LHCN-M2 (cell line): ENCODE data around the gene CMTM8. TPM values are rescaled to one million over a fixed set of nuclear protein-coding genes. Genes with fewer than 3 reads are reported as not detected.

ENCODE experiments used
- DNase-seq: peaks from one replicate; pipeline ENCODE4 v3.0.0-alpha.2; 2012; ENCODE audit warnings: low read depth
- total RNA-seq: library from RNA; depleted of rRNA; stranded (reverse); fragments of >200 nt; gene quantifications from 2 replicates; pipeline ENCODE4 v1.2.3, GENCODE V29; 2014

The CMTM8 gene
- total RNA-seq, 1 experiment from 2014 or later: 7.1 TPM

DNA sequence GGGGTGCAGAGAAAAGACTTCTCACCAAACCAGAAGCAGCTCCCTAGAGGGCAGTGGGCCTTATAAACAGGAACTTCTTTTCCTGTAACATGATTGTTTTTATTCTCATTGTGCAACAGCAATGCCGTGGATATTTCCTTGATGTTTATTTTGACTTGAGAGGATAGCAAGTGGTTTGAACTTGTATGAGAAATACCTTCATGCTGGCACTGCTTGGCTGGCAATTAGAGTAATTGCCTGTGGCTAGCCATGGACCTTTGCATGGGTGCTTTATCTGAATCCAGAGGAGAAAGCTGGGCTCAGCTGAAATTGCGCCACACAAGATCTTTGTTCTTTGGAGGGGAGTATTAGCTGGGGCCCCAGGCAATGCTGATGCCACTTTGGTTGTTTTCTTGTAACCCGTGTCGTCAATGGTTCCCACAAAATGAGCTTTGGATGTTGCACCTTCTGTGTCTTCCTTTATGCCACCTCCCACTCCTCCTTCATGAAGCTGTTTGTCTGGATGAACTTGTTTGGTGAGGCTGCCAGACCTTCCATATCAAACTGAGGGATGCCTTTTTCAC is 37.9 kb downstream of the CMTM8 start:
- peak; percentile 58 for DNase-seq

GRCh38 chr3:32278714-32279113 is 40.2 kb downstream of the CMTM8 start:
- peak; percentile 57 for DNase-seq

- DNase-seq: no peak
Measured at GRCh38 chr3:32280262-32280910, 41.9 kb downstream of the CMTM8 start.

- DNase-seq: no peak
Measured at GRCh38 chr3:32281570-32282106, 43.2 kb downstream of the CMTM8 start.

DNA sequence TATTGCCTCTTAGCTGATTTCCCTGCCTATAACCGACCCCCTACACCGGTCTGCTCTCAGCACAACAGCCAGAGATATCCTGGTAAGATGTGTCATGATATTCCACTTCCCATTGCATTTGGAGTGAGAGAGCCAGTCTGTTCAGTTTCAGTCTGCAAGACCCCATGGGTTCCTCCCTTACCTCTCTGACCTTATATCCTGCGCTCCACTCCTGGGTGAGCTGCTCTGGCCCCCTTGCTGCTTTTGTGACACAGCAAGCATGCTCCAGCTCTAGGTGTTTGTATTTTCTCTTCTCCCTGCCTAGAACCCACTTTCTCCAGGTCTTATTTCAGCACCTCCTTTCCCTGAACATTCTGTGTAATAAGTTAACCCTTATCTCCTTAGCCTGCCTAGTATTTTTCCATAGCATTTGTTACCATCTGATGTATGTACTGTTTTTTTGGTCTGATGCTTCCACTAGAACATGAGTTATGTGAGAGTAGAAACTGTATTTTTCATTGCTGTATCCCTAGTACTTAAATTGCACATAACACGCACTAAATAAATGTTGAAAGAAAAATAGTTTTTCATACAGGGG is 44.2 kb downstream of the CMTM8 start:
- DNase-seq: no peak

DNA sequence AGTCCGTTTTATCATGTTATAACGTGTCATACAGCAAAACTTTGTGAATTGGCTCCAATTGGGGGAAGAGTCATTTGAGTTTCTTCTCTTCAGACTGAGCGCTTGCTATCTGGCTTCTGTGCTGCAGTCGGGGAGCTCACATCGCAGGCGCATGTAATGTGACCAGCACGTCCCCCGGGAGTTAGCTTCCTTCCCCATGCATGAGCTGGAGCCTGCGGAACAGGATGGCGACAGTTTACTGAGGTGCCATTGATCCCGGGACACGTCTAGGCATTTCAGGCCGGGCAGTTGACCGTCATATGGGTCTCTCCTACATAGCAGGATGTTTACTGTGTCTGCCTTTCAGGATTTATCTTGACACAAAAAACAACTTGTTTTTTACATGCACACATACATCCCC is 44.8 kb downstream of the CMTM8 start:
- no peak for DNase-seq

DNA sequence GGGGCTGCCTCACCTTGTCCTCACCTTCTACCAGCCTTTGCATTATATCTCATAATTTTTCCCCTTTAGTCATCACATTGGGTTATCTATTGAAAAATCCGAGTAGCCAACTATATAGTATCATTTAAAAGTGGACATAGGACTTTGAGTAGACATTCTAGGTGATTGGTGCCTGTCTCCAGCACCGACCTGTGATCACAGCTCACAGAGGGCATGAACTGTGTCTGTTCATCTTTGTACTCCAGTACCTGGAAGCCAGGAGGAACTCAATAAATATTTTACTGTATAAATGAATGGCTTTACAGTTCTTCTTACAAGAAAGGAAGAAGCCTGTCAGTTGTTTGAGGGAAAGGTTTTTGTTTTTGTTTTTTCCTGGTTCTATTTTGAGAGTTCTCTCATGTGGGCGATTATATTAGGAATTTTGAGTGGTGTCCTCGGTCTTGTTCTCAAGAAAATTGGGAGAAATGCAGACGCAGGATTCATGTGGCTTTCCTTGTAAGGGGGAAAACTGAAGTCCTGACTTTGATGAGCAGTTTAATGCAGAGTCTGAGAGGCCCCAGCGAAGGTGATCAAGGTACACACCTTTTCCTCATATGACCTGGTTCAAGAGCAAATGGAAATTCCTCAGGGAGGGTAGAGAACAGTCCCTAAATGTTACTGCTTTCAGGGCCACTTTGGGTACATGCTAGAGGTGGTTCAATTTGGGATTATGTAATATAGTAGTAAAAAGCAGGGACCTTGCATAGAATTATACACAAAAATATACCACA is 46.1 kb downstream of the CMTM8 start:
- DNase-seq: no peak

DNA sequence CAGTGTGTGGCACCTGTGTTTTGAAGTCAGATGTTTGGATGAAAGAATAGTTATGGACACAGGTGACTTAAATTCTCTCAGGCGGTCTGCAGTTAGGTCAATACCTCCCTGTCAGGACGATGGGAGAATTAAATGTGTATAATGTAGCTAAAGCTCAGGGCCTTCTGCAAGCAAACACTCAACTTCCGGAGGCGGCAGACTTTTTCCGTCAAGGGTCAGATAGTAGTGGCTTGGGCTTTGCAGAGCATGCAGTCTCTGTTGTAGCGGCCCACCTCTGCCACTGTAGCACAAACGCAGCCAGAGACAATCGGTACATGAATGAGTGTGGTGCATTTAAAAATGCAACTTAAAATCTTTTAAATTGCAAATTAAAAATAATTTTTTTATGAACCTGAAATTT is 47.4 kb downstream of the CMTM8 start:
- no peak for DNase-seq

GRCh38 chr3:32288819-32289218 is 50.3 kb downstream of the CMTM8 start:
- DNase-seq: no peak

GRCh38 chr3:32290619-32291018 is 52.1 kb downstream of the CMTM8 start:
- DNase-seq: no peak

- DNase-seq: no peak
Measured at GRCh38 chr3:32292085-32292796, 53.8 kb downstream of the CMTM8 start.

GRCh38 chr3:32293903-32294302 is 55.4 kb downstream of the CMTM8 start:
- DNase-seq: no peak

GRCh38 chr3:32296251-32297204 is 58.0 kb downstream of the CMTM8 start:
- peak; percentile 51 for DNase-seq

DNA sequence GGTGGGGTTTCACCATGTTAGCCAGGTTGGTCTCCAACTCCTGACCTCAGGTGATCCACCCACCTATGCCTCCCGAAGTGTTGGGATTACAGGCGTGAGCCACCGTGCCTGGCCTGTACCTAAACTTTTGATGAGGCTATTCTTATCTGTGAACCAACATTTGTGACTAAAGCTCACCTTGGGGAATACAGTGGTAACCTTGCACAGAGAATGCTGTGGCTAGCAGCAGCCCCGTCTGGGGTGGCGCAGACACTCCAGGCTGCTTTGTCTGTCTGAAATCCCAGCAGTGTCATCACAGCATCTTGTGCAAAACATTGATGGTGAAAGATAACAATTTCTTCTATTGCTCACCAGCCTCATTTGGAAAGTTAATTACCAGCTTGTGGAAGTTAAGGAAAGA is 58.9 kb downstream of the CMTM8 start:
- DNase-seq: no peak

GRCh38 chr3:32301426-32301825 is 62.9 kb downstream of the CMTM8 start:
- no peak for DNase-seq

DNA sequence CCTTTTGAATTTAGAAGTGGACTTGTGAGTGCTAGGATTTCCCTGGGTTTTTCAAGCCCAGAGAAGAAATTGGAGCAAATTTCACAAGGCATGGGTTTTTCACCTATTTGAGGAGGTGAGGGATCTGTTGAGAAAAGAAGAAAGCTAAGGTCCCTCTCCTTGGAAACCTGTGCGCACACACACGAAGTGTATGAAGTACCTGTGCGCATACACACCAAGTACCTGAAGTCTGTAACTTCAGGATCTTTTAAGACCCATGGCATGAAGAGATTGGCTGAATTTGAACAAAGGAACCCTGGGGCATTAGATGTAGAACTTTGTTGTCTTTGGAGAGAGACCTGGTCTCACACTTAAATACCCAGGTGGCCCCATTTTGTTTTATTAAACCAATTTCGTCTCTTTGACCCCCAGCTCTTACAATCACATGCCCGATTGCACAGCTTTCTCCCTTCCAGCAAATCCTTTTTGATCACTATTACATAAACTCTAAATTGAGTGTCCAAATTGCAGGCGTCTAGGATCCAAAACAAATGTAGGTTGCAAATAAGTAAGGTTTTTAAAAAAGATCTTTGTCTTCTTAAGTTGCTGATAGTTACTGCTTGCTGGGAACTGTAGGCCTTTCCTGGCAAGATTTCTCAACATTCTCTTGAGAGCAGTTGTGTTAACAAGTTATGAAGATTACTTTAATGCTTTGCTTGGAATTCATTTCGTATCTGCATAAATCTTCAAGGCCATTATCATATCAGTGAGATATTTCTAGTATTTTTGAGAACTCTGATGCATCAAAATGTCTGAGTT is 64.3 kb downstream of the CMTM8 start:
- DNase-seq: no peak

DNA sequence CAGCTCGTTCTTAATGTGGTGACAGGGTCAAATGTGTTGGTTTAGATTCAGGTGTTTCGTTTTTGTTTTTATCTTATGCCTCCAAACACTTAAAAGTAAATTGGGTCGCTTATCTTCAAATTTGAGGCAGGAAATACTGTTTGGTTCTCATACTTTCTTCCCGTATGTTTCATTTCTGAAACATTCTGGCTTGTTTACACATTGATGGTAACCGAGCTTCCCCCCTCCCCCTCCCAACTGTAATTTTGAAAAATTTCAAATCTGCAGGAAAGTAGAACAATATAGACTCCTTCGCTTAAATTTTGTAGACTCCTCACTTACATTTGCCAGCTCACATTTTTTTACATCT is 64.9 kb downstream of the CMTM8 start:
- DNase-seq: no peak

- DNase-seq: no peak
Measured at GRCh38 chr3:32303977-32304881, 65.7 kb downstream of the CMTM8 start.
